Measurements from ENCODE around the gene RAD50.

The RAD50 gene

GRCh38 chr5:132662925-132663770 is 106.4 kb downstream of the RAD50 start:
- DNase-seq: no peak

DNA sequence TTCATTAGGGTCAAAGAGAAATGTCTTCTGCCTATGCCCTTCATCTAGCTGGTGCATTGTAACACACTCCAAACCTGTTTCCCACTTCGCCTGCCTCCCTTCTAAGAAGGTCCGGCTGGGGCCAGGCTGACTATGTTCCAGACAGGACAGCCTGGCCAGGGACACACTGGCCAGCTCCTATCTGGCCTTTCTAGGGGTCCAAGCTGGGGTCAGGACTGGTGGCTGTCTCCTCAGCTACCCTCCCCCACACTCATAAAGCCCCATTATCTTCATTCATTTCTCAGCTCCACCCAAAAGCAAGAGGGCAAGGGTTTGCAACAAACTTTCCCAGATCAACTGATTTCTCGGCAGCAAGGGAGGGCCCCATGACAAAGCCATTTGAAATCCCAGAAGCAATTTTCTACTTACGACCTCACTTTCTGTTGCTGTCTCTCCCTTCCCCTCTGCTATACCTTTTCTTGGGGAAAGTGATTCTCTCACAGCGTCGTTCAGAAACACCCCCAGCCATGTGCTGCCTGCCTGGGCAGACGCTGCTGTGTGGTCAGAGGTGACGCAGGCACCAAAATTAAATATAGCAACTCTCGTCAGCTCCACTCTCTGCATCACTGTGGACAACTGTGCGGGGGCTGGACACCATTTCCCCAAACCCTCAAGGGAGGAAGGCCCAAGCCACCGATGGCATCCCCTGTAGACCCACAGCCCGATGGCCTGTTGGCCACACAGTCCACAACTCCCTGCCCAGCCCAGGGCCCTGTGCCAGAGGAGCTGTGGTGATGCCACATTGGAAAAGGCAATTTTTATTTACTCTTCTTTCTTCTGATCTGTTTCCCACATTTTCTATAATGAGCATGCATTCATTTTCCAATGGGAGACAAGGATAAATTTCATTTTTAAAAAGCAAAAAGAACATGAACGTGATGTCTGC is 107.3 kb downstream of the RAD50 start:
- no peak for DNase-seq

- no peak for DNase-seq
Observed at GRCh38 chr5:132664696-132665209, 108.0 kb downstream of the RAD50 start.

GRCh38 chr5:132665574-132666080 is 108.8 kb downstream of the RAD50 start:
- no peak for DNase-seq

DNA sequence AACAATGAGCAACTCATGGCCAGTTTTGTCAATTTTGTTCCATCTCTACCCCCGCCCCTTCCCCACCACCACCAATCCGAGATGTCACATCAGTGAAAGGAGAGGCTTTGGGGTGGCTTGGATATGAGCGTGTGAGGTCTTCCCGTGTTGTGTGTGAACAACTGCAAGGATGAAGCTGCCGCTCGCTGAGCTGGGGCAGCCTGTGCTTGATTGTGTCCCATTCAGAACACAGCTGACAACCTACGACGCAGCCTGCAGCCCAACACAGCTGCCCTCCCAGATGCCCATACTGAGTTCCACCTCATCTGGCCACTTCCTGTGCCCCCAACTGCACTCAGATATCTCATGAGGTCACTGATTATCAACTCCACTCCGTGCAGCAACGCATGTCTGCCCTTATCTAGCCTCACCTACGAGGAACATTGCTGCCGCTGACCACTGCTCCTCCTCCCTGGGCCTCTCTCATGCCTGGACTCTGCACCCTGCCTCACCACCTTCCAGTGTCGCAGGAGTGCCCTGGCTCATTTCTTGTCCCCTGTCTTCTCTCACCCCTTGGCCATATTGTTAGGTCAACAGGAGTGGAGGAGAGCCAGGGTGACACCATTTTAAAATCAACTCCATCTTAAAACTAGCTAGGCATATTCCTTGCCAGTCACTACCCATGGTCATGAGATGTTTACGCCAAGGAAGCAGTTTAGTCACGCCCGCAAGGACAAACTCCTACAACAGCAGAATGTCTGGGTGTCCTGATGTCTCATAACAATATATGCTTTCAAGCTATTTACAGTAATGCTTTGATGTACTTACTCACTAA is 109.7 kb downstream of the RAD50 start:
- no peak for DNase-seq

- no peak for DNase-seq
Observed at GRCh38 chr5:132667309-132667708, 110.5 kb downstream of the RAD50 start.

- no peak for DNase-seq
Observed at GRCh38 chr5:132667761-132668705, 111.3 kb downstream of the RAD50 start.

GRCh38 chr5:132668706-132669454 is 112.1 kb downstream of the RAD50 start:
- no peak for DNase-seq

DNA sequence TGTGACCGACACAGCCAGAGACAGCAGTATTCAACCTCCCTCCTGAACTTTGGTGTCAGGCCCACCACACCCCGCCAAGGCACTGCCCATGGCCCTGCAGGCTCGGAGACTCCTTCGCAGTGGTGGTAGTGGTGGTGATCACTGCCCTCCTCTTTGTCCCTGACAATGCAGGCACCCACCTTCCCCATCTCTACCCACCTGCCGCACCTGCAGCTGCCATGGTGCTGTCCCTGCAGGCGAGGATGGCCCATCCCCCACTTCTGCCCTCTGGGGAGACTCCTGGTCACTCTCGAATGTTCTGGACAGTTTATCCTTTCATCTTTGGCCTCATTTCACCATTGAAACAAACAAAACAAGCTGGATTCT is 112.7 kb downstream of the RAD50 start:
- DNase-seq: no peak

GRCh38 chr5:132669966-132670882 is 113.4 kb downstream of the RAD50 start:
- DNase-seq: no peak

- no peak for DNase-seq
Observed at GRCh38 chr5:132671000-132671399, 114.2 kb downstream of the RAD50 start.

DNA sequence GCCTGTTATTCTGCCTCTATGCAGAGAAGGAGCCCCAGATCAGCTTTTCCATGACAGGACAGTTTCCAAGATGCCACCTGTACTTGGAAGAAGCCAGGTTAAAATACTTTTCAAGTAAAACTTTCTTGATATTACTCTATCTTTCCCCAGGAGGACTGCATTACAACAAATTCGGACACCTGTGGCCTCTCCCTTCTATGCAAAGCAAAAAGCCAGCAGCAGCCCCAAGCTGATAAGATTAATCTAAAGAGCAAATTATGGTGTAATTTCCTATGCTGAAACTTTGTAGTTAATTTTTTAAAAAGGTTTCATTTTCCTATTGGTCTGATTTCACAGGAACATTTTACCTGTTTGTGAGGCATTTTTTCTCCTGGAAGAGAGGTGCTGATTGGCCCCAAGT is 116.7 kb downstream of the RAD50 start:
- no peak for DNase-seq

- no peak for DNase-seq
Observed at GRCh38 chr5:132673939-132674630, 117.3 kb downstream of the RAD50 start, which contains the start of gene IL4. IL4 (plus strand) TSS chr5:132673989; CDS start chr5:132674051, 62 bp downstream.

GRCh38 chr5:132674671-132675506 is 118.1 kb downstream of the RAD50 start:
- DNase-seq: no peak

DNA sequence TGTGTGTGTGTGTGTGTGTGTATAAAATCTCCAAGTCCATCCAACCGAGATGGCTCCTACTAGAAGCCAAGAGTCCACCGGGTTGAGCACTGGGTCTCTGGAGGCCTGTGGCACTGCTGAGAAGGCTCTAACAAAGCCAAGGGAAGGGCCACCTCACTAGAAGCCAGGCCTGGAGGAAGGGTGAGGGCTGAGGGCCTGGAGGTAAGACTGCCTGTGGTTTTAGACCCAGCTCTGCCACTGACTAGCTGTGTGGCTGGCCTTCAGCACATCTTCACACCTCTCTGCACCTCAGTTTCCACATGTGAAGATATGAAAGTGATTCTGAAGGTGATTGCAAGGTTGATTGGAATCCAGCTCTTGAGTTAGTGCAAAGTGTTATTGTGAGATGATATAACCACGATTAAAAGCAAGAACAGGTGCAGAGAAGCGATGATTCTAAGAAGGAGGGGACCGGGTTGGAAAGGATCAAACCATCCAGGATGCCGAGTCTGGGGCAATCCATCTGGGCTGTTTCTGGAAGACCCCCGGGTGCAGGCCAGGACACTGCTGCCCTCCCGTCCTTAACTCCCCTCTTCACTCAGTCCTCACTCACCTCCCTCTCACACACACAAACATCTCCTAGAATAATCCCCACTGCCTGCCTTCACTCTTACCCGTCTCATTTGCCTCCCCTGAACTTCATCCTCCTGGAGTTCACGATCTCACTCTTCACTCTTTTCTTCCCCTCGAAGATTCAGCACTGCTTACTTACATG is 119.3 kb downstream of the RAD50 start:
- no peak for DNase-seq

GRCh38 chr5:132677191-132677590 is 120.4 kb downstream of the RAD50 start:
- no peak for DNase-seq
